Stimulated activated CD4-positive, alpha-beta T cell treated with anti-CD3 and anti-CD28 coated beads, Interleukin-12 subunit alpha, Interleukin-12 subunit beta, amount 100 ng/mL, for 48 hours (primary cell): ENCODE results near the gene MOB3B.
A peak's percentile ranks its signal among the peaks of the same experiment; 100 is the strongest.

Source experiments
- DNase-seq, 3 donors: peaks; one replicate each; pipeline ENCODE4 v3.0.0-alpha.2; 2020; ENCODE audit warnings: low read depth in 2 of 3, low spot score in 1 of 3

MOB3B gene

DNA sequence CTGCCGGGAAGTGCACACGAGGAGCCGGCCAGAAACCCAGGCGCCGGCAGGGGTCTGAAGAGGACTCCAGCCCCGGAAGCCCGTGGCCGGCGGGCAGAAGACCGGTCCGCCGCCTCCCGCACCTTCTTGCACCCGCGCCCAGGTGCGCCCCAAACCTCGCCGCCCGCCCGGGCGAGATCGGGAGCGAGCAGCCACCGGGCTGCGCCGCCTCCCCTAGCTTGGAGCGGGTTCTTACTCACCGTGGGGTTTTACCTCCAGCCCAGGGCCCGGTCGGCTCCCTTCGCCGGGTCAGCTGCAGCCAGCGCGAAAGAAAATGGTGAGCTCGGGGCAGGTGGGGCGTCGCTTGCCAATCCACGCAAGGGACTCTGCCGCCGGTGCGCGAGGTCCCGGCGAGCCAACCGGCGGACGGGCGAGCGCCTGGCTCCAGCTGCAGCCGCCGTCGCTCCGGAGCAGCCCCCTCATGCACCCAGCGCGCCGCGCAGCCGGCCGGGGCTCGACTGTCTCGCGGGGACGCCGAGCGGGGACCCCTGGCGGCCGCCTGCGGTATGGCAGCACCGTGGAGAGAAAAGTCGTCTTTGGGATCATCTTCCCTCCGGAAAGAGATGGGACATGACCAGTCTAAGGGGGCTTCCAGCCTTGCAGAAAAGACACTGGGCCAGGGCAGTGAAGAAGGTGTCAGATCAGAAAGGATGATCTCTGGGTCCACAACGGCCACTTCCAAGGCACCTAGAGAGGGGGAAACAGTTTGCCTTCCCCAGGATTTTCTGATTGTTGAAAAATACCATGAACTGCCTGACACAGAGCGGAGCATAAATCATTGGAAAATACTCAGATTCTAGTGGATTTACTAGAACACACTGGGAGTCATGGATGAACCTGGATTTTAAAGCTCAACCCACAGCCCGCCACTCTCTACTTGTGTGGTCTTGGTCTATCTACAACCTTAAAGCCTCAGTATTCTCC is at the start of gene MOB3B:
MOB3B (minus strand) TSS at position 499 of the 963 bp plus-strand sequence. CDS start 74,264 bp downstream, outside the sequence.
- DNase-seq = peak; percentile 55 to 73 (median 69)

DNA sequence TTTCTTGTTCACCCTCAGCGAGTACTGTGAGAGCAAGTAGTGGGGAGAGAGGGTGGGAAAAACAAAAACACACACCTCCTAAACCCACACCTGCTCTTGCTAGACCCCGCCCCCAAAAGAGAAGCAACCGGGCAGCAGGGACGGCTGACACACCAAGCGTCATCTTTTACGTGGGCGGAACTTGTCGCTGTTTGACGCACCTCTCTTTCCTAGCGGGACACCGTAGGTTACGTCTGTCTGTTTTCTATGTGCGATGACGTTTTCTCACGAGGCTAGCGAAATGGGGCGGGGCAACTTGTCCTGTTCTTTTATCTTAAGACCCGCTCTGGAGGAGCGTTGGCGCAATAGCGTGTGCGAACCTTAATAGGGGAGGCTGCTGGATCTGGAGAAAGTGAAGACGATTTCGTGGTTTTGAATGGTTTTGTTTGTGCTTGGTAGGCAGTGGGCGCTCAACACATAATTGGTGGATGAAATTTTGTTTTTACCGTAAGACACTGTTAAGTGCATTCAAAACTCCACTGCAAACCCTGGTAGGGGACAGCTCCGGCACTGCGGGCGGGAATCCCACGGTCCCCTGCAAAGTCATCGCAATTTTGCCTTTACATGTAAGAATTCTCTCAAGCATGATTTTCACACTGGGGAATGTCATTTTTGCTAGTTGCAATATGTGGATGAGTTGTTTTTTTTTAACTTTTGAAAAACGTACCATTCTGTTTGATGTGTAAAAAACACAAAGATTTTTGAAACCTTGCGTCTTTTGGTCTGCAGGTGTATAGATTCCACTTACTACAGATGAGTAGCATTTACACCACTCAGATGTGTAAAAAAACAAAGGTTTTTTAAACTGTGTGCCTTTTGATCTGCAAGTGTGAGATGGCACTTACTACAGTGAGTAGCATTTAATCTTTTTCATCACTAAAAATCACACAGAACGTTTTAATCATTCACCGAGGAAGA is 44.3 kb upstream of the MOB3B start:
- peak; percentile 92 to 97 (median 93) for DNase-seq

DNA sequence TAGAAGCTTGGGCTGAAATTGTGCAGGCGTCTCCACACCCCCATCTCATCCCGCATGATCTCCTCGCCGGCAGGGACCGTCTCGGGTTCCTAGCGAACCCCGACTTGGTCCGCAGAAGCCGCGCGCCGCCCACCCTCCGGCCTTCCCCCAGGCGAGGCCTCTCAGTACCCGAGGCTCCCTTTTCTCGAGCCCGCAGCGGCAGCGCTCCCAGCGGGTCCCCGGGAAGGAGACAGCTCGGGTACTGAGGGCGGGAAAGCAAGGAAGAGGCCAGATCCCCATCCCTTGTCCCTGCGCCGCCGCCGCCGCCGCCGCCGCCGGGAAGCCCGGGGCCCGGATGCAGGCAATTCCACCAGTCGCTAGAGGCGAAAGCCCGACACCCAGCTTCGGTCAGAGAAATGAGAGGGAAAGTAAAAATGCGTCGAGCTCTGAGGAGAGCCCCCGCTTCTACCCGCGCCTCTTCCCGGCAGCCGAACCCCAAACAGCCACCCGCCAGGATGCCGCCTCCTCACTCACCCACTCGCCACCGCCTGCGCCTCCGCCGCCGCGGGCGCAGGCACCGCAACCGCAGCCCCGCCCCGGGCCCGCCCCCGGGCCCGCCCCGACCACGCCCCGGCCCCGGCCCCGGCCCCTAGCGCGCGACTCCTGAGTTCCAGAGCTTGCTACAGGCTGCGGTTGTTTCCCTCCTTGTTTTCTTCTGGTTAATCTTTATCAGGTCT is 43.5 kb upstream of the MOB3B start, which contains the start of gene C9orf72:
C9orf72 (minus strand) TSS at position 564 of the 716 bp plus-strand sequence. CDS start 6,361 bp downstream, outside the sequence.
- DNase-seq = peak; percentile 74 to 77 (median 75)

DNA sequence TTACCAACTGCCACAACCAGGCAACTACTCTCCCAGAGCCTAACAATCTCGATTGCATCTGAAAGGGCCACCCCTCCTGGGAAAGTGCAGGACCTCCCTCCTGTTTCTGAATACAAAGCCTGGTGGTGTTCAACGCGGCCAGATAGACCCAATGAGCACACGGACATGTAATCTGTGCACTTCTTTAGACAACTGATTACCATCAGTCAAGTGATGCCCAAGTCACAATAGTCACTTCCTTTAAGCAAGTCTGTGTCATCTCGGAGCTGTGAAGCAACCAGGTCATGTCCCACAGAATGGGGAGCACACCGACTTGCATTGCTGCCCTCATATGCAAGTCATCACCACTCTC is 42.9 kb upstream of the MOB3B start:
- DNase-seq = no peak

DNA sequence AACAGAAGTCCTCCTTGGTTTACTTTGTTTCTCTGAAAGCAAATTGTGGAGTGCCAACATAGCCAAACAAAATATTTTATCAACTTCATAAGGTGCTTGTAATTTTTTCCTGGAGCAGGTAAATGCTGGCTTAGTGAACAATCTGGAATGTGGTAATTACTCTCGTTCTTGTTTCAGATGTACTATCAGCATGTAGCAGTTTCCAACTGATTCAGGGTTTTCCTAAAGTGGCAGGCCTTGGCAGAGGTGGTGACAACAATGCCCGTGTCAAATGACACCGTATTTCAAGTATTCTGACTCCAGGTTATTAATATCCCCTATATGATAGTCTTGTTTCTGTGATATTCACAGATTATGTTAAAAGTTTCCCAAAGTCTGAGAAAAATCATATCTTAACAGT is 42.4 kb upstream of the MOB3B start:
- no peak for DNase-seq

DNA sequence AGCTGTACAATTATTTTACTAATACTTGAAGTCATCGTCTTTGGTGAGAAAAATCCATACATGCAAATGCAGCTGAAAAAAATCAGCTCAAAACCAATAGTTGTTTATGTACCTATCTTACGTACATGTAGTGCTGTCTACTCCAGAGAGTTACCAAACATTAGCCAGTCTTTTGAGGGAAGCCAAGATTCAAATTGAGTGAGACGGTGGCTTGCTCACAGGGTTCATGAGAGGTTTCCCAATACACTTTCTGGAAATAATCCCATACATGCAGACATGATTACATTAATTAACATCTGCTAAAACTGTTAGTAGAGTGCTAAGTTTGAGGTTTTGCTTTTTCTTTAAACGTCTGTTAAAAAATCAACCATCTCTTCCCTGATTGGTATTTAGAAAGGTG is 41.4 kb upstream of the MOB3B start:
- no peak for DNase-seq

DNA sequence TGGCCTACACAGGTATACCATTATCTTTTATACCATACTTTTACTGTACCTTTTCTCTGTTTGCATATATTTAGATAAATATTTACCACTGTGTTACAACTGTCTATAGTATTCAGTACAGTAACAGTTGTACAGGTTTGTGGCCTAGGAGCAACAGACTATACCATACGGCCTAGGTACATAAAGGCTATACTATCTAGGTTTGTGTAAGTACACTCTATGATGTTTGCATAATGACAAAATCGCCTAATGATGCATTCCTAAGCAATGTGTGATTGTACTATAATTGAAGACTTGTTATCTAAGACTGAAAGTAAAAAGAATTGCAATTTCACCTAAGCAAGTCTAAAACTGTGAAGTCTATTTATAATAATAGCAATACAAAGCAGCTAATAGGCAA is 39.8 kb upstream of the MOB3B start:
- no peak for DNase-seq

DNA sequence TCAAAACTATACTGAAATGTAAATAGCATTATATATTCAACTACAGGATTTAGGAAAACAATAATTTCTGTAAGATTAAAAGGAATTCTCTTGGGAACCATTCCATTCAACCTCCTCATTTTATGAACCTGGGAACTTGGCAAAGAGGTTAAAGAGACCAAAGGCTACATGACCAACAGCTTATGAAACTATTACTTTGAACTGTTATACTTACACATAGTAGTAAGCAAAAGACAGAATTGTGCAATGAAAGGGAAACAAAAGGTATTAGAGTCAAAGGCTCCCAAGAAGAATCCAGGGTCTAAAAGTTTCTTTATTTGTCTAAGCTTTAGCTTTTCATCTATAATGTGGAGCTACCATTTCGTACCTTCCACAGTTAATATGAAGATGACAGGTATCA is 36.5 kb upstream of the MOB3B start:
- DNase-seq = no peak

DNA sequence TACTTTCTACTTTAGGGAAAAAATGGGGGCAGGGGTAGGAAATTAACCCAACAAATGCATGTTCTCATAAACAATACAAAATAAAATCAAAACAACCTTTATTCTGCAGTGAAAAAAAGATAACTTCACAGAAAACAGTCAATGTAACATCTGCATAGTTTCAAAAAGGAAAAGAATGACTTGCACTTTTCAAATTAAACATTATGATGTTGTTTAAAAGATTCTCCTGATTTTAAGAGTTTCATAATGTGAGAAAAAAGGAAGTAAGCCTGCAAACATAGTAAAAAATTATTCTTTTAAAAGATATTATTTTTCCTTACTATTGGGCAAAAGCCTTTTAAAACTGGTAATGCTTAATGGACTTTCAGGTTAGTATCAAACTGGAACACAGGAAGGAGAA is 36.1 kb upstream of the MOB3B start:
- no peak for DNase-seq

DNA sequence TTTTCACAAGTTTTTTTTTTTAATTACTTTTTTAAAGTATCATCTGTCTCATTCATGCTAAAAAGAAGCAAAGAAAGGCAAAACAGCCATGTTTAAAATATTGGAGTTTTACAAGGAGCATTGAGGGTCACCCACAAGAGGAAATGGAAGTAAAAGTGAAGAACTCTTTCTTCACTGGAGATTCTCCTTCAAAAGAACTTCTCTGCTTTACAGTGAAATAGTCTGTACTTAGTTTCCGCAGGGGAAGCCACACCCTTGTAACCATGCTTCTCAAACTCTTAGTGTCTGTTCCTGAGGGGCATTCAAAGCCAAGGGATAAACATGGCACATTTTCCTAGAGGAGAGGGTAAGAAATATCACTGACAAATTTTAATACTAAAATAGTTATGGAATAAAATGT is 35.1 kb upstream of the MOB3B start:
- DNase-seq = no peak

DNA sequence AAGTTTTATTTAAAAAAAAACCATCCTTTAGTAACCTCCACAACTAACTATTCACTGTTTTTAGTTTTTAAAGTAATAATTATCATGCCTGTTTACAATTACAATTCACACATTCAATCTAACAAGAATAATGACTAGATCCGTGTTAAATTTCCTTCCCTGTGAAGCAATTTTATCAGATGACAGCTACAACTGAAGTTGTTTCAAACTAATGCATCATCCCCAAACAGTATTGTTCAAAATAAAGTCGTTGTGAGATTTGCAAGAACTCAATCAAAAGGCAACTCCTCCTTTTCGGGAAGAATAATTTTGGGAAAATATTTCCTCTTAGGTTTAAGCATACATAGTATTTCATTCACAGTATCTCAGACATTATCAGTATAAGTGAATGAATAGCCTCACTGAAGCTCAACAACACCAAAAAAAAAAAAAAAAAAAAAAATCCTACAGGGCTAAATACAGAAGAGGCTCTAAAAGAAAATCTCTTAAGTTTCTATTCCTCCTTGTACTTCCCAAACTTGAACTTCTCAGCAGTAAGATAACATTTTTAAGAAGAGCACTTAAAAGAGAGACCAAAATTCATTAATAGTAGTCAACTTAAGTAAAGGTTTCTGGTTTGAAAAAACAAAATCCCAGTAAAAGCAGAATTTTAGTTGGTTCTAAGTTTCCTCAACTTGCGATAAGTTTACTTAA is 34.3 kb upstream of the MOB3B start:
- no peak for DNase-seq

DNA sequence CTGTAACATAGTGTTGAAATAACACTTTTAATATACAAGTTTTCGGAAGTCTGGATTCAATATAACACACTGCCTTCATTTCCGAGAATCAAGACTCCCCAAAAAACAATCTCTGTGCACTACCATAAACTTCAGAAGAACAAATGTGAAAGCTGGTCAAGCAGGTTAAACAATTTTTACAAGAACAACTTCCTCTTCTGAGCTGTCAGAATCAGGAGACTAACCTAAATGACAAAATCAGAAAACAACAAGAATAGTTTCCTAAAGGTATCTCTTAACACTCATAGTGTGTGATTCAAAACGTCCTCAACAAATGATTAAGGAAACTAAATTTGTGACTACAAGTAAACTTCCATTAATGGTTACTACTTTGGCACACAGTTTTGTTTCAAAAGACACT is 32.1 kb upstream of the MOB3B start:
- DNase-seq = no peak

DNA sequence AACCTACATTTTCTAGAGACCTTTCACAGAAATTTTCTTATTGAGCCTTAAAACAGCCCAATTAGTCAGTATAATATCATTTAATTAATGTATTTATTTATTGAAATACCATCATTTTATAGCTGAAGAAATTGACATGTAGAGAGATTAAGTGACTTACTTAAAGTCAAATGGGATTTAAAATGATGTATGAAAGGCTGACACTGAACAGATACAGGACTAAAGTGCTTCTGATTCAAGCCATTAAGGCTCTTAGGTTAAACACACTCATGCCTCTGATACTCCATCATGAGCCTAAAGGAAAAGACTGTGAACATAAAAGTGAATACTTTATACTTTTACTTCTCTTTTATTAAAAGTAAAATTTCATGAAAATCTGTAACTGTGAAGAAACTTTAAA is 30.8 kb upstream of the MOB3B start:
- no peak for DNase-seq

DNA sequence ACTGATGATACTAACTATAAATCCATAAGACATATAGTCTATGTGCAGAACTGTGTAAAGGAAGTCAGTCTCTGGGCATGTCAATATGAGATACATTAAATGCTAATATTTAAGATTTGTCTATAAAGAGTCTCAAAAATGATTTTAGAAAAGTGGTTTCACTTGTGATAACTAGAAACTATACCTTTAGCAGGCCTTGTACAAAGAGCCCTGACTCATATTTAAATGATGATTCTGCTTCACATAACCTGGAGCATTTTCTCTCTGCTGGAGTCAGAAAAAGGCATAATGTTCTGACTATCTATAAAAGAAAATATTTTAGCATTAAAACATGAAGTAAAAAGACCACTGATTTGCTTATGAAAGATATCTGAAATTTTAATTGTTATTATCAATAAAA is 28.7 kb upstream of the MOB3B start:
- DNase-seq = no peak

DNA sequence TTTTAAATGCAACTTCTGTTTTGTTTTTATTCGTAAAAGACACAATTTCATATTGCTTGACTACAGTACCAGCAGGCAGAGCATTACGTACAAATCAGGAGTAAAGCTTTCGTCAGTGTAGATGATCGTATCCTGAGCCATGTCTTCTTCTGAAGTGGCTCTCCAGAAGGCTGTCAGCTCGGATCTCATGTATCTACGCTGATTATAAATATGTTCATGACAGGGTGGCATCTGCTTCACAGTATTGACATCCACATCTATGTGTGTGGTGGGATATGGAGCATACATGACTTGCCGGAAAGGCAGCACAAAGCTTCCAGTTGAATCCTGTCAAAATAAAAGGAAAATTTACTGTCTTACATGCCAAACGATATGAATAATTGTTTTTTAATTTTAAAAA is 26.9 kb upstream of the MOB3B start:
- DNase-seq = no peak

DNA sequence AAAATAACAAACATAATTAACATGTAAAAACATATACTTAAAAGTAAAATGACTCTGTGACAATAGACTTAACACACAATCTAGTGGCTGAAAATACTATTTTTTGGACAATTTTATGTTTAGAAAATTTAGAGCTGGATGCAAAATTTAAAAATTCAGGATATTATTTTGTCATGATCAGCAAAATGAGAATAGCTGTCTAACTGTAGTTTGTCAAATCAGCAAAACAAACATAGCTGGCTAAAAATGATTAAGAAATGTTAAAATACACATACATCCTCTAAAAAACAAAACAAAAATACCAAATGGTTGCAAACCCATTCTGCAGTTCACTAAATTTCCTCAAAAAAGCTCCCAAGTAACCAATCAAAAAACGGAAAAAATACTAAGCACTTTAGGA is 25.1 kb upstream of the MOB3B start:
- no peak for DNase-seq

DNA sequence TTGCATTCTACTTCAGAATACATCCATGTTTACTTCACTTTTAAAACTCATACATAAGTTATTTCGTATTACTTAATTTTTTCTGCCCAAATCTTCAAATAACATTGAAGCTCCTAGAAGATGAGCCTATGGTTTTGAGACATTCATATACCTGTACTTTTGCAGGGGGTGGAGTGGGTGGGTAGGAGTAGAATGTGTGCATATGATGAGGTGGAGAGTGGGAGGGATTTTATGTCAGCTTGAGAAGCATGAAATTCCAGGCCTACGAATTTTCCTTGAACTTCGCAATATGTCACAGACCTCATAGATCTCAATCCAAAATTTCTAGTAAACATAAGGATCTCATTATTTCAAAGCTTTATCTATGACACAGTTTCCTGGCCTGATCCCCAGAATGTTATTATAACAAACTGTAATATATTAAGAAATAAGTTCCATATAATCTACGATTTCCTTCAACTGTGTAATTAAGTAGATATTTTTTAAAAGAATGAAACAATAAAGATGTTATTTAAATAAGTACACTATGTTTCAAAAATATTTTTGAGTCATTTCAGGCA is 19.7 kb upstream of the MOB3B start:
- DNase-seq = no peak

DNA sequence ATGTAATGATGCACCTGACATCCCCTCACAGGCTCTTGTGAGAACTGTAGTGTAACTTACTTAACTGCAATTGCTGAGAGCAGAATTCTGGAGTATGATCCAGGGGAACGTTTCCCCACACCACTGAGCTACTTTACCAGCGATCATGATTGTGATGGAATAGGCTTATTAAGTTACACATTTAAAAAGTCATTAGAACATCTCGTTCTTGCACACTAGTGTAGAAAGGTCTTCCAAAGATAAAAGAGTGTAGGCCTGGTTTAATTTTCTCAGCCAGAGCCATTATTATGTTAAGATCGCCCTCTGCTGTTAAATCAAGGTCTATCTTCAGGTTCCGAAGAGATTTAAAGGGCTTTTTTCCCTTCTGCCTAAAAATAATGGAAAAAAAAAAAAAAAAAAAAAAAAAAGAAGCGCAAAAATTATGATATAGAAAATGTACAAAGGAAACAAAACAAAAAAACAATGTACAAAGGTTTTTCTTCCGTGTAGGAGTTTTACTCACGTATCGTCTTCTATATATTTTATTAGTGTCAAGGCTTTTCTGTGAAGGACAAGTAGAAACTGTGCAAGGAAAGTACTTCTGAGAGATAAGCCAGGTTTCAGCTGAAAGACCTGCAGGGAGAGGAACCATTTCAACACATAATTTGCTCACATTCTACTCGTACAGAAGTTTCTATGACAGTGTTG is 18.6 kb upstream of the MOB3B start:
- no peak for DNase-seq

DNA sequence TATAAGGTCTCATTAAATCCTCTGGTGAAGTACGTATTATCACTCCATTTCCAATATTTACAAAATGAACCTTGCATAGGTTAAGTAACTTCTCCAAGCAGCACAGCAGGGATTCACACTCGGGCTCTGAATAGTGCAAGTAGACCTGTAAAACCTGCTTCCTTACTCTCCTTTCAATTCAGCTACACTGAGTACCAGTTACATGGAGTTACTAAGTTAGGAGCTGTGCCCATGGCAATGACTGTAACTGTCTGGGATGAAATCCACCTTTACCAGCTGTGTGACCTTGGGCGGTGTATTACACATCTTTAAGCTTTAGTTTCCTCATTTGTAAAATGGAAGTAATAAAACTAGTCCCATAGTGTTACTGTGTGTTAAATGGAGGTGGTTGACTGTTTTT is 15.9 kb upstream of the MOB3B start:
- DNase-seq = no peak

DNA sequence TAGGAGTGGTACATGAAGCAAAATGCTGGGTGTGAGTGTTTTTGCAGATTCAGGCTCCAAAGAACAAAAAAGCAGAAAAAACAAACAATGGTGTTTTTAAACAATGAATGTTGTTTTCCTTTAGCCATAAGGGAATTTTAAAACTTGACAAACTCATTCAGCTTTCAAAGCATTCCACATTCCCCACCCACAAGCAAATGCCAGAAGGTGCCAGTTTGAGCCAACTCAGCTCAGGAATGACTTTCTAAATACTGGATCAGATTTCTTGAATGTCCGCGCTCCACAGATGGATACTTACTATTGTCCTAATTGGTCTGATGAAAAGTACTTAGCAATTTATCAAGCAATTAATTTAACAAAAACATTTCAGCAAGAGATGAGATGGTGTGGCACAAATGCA is 12.9 kb upstream of the MOB3B start:
- no peak for DNase-seq
